GM19043 (cell line): ENCODE data around the gene DGUOK.

Experiments used
- ATAC-seq: cut with Tn5 transposase; IDR thresholded peaks from one replicate; pipeline ENCODE4 v1.9.1; 2021; ENCODE audit warnings: low read depth; ENCODE audit not compliant: unreplicated experiment

The DGUOK gene

DNA sequence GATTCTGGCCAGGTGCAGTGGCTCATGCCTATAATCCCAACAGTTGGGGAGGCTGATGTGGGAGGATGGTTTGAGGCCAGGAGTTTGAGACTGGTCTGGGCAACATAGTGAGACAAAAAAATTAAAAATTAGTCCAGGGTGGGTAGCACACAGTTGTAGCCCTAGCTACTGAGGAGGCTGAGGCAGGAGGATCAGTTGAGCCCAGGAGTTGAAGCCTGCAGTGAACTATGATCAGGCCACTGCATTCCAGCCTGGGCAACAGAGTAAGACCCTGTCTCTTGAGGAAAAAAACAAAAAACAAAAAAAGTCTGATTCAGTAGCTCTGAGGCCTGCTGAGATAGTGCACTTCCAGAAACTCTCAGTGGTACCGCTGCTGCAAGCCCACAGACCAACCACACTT is 50.1 kb downstream of the DGUOK start:
- no peak for ATAC-seq

DNA sequence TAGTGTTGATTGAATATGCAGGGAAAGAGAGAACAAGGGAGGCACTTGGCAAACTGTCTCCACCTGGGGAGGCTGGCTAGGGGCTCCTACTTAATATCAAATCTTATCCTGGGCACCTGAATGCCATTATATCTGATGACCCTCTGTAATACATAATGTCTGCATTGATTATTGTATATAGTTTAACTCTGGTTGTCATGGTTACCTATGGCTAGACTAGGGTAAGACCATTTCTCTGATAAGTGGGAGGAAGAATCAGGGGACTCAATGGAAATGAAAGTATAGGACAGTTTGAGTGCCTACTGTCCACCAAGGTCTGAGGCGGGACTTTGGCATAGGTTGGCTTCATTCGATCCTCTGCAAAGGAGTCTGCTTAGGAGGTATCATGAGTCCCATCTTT is 50.8 kb downstream of the DGUOK start:
- ATAC-seq, result no peak

DNA sequence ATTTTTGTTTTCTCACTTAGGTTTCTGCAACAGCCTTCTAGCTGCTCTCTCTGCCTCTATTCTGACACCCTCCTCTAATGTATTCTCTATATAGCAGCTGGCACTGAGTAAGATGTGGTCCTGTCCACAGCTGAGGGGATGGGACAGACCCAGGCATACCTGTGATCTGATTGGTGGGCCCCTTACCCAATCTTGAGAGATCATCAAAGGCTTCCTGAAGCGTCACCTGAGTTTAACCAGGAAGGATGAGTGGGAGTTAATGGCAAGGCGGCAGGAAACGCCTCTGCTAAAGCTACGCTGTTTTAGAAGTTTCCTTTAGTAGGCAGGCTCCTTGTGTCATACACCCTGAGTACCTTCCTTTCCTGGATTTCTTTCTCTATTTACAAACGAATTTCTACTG is 52.3 kb downstream of the DGUOK start:
- peak; percentile 41 for ATAC-seq

DNA sequence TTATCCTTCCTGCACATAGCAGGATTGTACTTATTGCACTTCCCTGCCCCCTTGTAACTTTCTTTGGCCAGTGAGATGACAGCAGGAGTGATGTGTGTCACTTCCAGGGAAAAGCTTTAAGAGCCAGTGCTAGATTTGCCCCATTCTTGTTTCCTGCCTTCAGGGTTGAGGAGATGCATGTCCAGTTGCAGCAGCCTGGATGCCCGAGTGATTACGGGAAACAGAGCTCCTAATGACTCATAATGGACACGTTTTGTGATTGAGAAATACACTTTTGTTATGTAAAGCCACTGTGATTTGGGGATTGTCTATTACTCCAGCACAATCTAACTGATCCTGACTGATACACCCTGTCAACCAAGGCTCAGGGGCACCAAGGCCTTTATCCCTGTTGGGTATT is 53.0 kb downstream of the DGUOK start:
- ATAC-seq, result no peak

DNA sequence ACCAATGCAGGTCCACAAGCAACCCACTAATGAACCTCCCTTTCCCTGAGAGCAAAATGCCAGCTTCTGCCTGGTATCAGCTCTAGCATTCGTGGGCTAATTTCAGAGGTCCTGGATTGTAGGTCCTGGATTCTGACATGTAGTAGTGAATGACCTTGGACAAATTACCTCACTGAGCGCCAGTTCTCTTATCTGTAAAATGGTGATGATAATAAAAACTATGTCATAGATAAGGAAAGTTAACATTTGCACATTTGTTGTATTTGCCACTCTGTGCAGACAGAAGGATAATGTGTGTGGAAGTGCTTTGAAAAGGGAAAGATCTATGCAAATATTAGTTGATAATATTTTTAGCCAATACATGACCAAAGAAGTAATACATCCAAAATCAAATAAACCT is 53.9 kb downstream of the DGUOK start:
- ATAC-seq, result no peak

DNA sequence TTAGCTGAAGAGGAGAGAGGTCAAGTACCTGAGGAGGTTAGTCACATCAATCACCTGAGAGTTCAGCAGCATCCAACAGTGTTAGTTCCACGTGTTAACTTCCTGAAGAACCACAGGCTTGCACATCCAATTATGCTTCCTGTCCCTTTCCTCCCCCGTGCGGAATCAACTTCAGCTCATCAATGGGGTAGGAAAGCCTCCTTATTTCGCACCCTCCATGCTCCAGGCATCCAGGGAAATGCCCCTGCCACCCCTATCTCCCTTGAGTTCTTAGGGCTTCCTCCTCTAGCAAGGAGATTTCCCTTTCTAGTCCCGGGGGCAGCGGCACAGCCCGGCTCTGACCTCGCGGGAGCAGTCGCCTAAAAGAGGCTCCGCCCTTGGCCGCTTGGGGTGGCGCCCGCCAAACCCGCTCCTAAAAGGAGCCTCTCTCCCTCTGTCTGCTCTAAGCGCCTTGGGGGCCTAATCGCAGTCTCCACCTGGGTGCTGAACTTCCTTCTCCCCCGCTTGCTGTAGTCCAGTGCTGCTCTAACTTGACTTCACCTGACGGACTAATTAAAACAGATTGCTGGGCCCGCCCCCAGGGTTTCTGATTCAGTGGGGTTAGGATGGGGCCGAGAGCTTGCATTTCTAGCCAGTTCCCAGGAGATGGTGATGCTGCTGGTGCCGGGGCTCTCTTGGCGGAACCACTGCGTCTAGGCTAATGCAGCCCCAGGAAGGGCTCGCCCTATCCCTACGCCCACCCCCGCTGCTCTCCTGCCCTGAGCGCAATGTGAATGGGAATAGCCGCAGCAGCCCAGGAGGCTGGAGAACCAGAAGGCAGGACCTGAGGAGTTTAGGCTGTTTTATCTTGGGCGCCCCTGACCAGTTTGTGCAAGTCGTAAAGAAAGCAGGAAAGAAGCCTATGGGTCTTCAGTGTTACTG is 54.7 kb downstream of the DGUOK start:
- no peak for ATAC-seq

DNA sequence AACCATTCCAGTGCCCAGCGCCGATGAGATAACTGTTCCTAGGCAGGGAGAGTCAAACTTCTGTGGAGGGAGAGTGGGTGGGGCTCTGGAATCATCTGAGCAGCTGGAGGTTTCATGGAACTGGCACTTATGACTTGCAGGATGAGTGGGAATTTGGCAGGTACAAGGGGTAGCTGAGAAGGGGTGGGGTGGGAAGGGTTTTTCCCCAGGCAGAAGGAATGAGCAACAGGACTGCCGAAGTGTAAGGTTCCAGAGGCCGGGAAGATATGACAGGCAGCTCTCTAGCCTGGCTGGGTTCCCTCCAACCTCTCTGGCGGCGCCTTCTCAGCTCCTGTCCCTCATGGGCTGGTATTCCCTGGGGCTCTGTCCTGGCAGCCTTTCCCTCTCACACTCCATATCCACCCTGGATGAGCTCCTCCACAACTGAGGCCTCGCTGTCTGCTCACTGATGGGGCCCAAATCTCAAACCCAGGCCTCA is 55.5 kb downstream of the DGUOK start:
- no peak for ATAC-seq

DNA sequence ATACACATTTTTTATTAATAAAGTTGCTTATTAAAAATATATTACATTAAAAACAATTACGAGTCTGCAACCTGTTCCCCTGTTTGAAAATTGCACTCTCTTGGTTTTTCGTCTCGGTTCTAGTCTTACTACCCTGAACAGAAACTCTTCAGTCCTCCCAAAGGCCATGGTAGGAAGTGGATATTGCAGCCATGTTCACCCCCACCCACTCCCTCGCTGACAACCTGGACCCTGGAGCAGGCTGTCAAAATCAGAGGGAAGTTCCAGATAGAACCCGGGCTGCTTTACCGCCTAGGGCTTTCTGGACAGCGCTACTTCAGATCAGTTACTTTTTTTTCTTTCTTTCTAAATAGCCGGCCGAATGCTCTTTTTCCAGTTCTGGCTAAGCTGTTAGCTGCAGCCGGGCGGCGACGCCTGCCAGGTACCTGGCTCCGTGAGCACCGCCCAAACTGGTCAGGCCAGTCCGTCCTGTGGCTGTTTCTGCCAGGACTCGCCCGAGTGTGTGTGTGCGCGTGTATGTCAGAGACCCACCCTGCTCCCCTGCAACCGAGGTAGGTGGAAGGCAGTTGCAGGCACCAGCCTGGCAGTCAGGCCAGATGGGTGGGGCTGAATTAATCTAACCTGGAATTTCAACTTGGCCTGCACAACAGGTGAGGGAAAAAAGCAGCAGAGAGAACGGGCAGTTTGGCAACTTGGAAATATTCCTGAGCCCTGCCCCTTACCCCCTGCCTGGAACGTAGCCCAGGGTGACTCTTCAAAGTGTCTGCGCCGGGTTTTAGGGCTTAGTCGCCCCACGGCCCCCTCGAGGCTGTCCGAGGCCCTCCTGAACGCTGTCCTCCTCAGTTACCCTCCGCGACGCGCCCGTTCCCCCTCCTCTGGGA is 56.9 kb downstream of the DGUOK start:
- ATAC-seq, result no peak

DNA sequence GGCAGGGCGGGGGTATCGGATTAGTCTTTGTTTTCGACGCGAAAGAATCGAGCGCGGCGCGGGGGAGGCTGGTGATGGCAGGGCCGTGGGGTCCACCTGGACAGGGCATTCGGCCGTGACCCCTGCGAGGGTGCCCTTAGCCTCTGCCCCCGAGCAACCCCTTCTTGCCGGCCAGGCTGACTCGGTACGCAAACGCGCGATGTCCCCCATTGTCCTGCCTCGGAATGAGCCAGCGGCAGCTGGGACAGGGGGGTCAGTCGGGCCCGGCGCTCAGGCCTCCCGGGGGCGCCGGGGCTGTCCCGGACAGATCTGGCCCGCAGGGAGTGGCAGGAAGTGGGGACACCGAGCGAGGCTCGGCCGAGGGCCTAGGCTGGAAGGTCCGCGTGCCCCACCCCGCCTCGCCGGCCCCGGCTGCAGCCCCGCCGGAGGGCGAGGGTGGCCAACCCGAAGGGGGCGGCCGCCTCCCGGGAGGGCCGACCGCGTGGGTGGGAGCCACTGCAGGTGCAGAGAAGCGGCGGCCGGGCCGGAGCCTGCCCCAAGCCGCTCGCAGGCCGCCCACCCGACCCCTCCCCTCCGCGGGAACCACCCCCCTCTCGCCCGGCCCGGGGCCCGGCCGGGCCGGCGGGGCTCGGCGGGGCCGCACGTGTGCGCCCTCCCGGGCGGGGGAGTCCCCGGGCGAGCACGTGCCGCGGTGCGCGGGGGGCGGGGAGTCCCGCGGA is 57.7 kb downstream of the DGUOK start, which contains the start of gene TET3:
Gene TET3, plus strand, starts transcription at position 708 of the 719 bp plus-strand sequence. CDS start 1,494 bp downstream, outside the sequence.
- ATAC-seq, result peak; percentile 32

DNA sequence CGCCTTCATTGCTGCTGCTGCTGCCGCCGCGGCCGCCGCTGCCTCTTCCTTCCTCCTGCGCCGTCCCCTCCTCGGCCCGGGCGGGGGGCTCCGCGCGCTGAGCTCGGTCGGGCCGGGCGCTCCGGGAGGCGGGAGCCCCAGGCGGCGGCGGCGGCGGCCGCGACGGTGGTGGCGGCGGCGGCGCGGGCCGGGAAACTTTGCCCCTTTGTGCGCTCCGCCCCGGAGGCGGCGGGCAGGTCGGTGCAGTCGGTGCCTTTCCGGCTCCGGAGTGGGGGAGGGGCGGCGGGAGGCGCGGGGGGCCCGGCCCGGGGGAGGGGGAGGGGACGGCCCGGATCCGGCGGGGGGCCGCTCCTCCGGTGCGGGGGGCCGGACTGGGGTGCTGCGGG is 58.2 kb downstream of the DGUOK start:
- peak; percentile 3 for ATAC-seq

DNA sequence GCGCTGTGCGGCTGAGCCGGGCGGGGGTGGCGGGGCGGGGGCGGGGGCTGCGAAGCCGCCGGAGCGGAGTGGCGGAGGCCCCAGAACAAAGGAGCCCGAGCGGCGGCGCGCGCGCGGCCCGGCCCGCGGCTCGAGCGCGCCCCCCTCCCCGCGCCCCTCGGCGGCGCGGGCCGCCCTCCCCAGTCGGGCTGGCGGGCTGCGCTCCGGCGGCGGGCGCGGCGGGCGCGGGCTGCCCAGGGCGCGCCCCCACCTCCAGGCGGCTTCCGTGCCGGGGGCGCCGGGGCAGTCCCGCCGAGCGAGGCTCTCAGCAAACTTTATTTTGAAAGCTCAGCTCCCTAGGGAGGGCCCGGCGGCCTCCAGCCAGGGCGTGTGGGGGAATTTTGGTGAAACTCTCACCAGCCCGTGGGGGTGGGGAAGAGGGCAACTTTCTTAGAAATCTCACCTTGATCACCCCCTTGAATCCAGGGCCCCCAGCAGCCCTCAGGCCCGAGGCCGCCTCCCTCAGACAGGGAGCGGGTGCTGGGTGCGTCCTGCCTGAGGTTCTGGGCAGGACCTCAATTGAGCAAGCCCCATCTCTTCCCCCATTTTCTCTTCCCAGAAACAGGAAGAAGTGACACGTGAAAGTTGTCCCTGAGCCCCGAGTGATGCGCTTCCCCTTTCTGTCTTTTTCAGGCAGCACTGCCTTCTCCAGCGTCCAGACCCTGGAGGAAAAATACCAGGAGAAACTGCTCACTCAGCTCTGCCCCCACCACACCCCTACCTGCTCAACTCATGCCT is 58.8 kb downstream of the DGUOK start:
- ATAC-seq, result no peak

DNA sequence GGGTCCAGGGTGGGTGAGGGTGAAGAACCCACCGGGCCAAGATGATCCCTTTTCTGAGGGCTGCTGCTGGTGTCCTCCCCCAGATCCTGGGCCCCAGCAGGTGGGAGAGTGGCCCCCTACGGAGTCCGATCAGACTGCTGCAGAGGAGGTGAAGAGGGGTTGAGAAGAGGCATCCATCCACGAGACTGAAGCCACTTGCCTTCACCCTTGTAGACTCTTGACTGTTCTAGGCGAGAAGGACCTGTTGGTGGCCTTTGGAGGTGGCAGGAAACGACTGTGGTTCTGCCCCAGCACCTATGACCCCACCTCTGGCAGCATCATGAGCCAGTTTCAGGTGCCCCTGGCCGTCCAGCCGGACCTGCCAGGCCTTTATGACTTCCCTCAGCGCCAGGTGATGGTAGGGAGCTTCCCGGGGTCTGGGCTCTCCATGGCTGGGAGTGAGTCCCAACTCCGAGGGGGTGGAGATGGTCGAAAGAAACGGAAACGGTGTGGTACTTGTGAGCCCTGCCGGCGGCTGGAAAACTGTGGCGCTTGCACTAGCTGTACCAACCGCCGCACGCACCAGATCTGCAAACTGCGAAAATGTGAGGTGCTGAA is 59.5 kb downstream of the DGUOK start:
- ATAC-seq, result no peak

DNA sequence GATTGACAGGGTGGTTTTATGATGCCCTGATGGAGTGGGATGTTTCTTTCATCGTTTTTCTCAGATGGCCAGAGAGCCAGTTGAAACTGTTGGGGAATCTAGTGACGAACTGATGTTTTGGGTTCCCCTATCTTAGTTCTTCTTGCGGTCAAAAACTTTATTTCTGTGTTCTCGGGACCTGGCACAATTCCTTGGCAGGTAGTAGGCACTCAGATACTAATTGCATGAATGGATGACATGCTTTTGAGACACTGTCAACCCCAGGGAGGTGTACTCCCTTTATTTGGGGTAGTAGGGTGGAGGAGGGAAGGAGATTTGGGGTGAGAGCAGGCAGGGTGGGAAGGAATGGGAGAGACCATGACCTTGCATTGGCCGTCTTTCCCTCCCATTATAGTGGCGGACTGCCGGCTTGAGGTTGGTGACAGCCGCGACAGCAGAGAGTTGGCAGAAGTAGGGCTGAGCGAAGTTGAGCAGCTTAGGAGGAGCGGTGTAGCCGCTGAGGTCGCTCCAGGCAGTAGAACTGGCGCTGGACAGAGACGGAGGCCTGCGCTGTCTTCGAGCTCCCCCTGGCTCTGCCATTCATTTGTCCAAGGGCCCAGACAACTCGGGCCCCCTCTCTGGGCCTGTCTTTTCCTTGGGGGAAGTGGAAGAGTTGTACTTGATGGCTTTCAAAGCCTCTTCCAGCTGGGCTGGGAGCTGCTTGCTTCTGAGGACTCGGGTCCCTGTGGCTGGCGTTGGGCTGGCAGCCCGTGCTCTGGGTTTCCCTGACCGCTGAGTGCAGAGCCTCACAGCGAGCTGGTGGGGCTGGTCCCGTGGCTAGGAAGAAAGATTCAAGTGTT is 60.6 kb downstream of the DGUOK start:
- ATAC-seq, result no peak

DNA sequence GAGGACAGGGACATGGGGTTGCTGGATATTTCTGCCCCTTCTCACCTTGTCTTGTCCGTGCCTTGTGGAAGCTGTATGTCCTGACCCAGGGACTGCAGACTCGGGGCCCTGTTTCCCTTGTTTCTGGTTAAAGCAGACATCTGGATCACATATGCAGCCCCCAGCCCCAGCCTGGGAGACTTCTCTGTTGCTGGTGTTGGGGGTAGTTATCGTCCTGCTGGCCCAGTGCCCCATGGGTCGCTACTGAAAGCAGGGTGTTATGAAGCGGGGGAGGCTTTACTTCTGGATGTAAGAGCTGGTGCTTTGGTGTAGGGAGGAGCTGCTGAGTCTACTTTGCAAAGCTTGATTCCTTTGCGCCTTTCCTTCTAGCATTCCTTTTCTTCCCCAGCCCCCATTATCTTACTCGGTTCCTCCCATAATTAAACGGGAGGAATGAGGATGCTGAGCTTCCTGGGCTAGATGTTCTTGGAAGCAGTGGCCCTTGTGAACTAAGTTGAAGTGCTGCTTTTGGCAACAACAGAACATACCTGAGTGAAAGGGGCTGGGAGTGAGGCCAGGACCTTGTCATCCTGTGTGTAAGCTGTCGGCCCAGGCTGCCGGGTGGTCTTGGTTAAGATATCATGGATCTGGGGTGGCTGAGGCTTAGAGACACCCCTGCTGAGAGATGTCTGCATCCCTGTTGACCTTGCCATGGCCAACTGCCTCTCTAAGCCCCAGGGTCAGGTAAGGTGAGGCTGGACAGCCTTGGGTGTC is 61.4 kb downstream of the DGUOK start:
- no peak for ATAC-seq

DNA sequence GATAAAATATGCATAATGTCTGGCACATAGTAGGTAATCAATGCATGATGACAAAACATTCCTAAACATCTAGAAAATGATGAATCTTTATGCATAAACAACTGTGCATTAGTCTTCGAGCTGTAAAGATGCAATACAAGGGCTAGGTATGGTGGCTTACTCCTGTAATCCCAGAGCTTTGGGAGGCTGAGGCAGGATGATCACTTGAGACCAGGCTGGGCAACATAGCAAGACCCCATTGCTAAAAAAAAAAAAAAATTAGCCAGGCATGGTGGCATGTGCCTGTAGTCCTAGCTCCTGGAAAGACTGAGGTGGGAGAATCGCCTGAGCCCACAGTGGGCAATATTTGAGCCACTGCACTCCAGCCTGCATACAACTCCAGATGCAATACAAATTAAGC is 63.3 kb downstream of the DGUOK start:
- ATAC-seq, result no peak

DNA sequence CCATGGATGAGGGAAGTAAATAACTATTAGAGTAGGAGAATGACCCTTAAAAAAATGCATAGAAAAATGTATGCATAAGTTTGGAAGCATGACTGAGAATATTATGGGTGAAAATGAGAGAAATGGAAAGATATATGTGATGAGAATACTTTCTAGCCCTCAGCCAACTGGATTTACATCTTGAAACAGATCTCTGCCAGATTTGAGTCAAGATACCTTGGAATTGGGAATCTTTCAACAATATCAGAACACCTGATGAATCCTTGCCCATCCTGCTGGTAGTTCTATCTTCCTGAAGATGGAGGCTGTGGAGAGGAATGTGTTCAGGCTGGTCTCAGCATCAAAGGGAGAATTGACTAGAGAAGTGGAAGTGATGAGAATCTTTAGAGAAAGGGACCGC is 63.9 kb downstream of the DGUOK start:
- ATAC-seq, result no peak

DNA sequence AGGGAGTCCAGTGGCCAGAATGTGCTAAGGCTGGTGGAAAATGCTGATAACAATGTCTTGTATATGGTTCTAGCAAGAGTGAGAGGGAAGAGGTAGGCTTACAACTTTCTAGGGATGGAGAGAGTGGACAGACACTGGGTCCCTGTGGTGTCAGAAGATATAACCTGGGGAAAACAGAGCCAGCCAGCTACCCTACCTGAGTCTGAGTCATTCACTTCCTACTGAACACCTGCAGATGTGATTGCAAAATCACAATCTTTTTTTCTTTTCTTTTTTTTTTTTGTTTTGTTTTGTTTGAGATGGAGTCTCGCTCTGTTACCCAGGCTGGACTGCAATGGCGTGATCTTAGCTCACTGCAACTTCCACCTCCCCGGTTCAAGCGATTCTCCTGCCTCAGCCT is 65.4 kb downstream of the DGUOK start:
- ATAC-seq, result no peak

DNA sequence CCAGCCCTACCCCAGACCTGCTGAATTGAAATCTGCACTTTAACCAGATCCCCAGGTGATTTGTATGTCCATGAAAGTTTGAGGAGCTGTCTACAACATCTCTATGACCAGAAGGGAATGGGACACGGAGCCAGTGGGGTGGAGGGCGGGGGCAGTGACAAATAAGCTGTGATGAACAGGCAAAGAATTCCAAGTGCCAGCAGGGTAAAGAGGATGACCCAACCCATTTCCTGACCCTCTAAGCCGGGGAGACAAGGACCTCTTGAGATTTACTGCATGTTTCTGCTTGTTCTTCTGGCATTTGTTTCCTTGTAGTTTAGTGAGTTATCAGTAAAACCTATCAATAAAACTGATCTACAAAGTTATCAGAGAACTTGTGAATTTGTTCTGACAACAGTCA is 66.7 kb downstream of the DGUOK start:
- ATAC-seq, result no peak
